Mononuclear cell (primary cell): ENCODE results near the gene SS18L1. TPM values are rescaled to one million over a fixed set of nuclear protein-coding genes. Genes with fewer than 3 reads are reported as not detected.

Source experiments
- H3K27me3 ChIP-seq: 2 replicates; pipeline ENCODE4 v1.6.0; 2011; ENCODE audit warnings: low read length, control low read depth; ENCODE audit not compliant: insufficient read depth
- H3K4me1 ChIP-seq: 2 replicates; pipeline ENCODE4 v1.5.1; 2011; ENCODE audit warnings: mild to moderate bottlenecking, low read length, control low read depth; ENCODE audit not compliant: insufficient read depth
- H3K4me3 ChIP-seq: 2 replicates; pipeline ENCODE4 v1.5.1; 2011; ENCODE audit warnings: mild to moderate bottlenecking, low read length, moderate library complexity
- H3K9me3 ChIP-seq: 2 replicates; pipeline ENCODE4 v1.5.1; 2011; ENCODE audit warnings: low read depth, mild to moderate bottlenecking, control low read depth, low read length
- total RNA-seq: library from RNA; depleted of rRNA; stranded (reverse); fragments of >200 nt; gene quantifications from one replicate; pipeline ENCODE4 v1.2.3, GENCODE V29; 2012

The SS18L1 gene
- total RNA-seq, 1 donor = 6.3 TPM

GRCh38 chr20:62155428-62156253 lies 12.1 kb downstream of the SS18L1 start:
- Histone ChIP-seq H3K27me3 (no peaks in the 10 kb centered on the region), H3K4me3 (no peak overlapping the region), H3K4me1 (peaks cover 4% of the 10 kb centered on the region), H3K9me3 (no peaks in the 10 kb centered on the region)

- no peaks in the 10 kb centered on the region for H3K9me3 ChIP-seq
- no peak overlapping the region for H3K4me3 ChIP-seq
- H3K4me1 ChIP-seq = peaks cover 4% of the 10 kb centered on the region
- no peaks in the 10 kb centered on the region for H3K27me3 ChIP-seq
These were observed 12.6 kb downstream of the SS18L1 start for GRCh38 chr20:62156254-62156556.

GRCh38 chr20:62156592-62157386 lies 13.2 kb downstream of the SS18L1 start:
- H3K27me3 ChIP-seq = no peaks in the 10 kb centered on the region
- no peak overlapping the region for H3K4me3 ChIP-seq
- peaks cover 4% of the 10 kb centered on the region for H3K4me1 ChIP-seq
- H3K9me3 ChIP-seq = no peaks in the 10 kb centered on the region

- Histone ChIP-seq H3K9me3 (no peaks in the 10 kb centered on the region), H3K4me3 (no peak overlapping the region), H3K4me1 (peaks cover 4% of the 10 kb centered on the region), H3K27me3 (no peaks in the 10 kb centered on the region)
These were observed 14.0 kb downstream of the SS18L1 start for GRCh38 chr20:62157387-62158087.

GRCh38 chr20:62158088-62158400 lies 14.5 kb downstream of the SS18L1 start:
- Histone ChIP-seq H3K27me3 (no peaks in the 10 kb centered on the region), H3K4me3 (no peak overlapping the region), H3K4me1 (peaks cover 4% of the 10 kb centered on the region)

GRCh38 chr20:62158541-62158940 lies 15.0 kb downstream of the SS18L1 start:
- no peak overlapping the region for H3K4me3 ChIP-seq
- no peaks in the 10 kb centered on the region for H3K9me3 ChIP-seq
- peaks cover 4% of the 10 kb centered on the region for H3K4me1 ChIP-seq
- H3K27me3 ChIP-seq = no peaks in the 10 kb centered on the region

More at GRCh38 chr20:62158088-62158400, 14.5 kb downstream of the SS18L1 start:
- H3K9me3 ChIP-seq = no peaks in the 10 kb centered on the region

- no peaks in the 10 kb centered on the region for H3K9me3 ChIP-seq
- no peak overlapping the region for H3K4me3 ChIP-seq
- H3K4me1 ChIP-seq = peaks cover 4% of the 10 kb centered on the region
- H3K27me3 ChIP-seq = no peaks in the 10 kb centered on the region
These were observed 15.5 kb downstream of the SS18L1 start for GRCh38 chr20:62159052-62159451.

- H3K27me3 ChIP-seq = no peaks in the 10 kb centered on the region
- H3K4me3 ChIP-seq = no peak overlapping the region
- peaks cover 4% of the 10 kb centered on the region for H3K4me1 ChIP-seq
- H3K9me3 ChIP-seq = no peaks in the 10 kb centered on the region
These were observed 16.3 kb downstream of the SS18L1 start for GRCh38 chr20:62159839-62160238.

- no peak overlapping the region for H3K4me3 ChIP-seq
- no peaks in the 10 kb centered on the region for H3K27me3 ChIP-seq
- H3K9me3 ChIP-seq = no peaks in the 10 kb centered on the region
- H3K4me1 ChIP-seq = peaks cover 4% of the 10 kb centered on the region
These were observed 16.7 kb downstream of the SS18L1 start for GRCh38 chr20:62160253-62160652.

- H3K4me1 ChIP-seq = peaks cover 4% of the 10 kb centered on the region
- H3K9me3 ChIP-seq = no peaks in the 10 kb centered on the region
- H3K4me3 ChIP-seq = no peak overlapping the region
- no peaks in the 10 kb centered on the region for H3K27me3 ChIP-seq
These were observed 17.3 kb downstream of the SS18L1 start for GRCh38 chr20:62160876-62161275.

- no peaks in the 10 kb centered on the region for H3K27me3 ChIP-seq
- no peak overlapping the region for H3K4me3 ChIP-seq
- peaks cover 4% of the 10 kb centered on the region for H3K4me1 ChIP-seq
- no peaks in the 10 kb centered on the region for H3K9me3 ChIP-seq
These were observed 17.8 kb downstream of the SS18L1 start for GRCh38 chr20:62161347-62161746.

GRCh38 chr20:62162765-62163484 lies 19.4 kb downstream of the SS18L1 start:
- Histone ChIP-seq H3K4me3 (no peak overlapping the region), H3K9me3 (no peaks in the 10 kb centered on the region), H3K27me3 (no peaks in the 10 kb centered on the region), H3K4me1 (no peaks in the 10 kb centered on the region)

GRCh38 chr20:62163485-62163865 lies 19.9 kb downstream of the SS18L1 start:
- Histone ChIP-seq H3K4me3 (no peak overlapping the region), H3K9me3 (no peaks in the 10 kb centered on the region), H3K27me3 (no peaks in the 10 kb centered on the region), H3K4me1 (no peaks in the 10 kb centered on the region)

- no peaks in the 10 kb centered on the region for H3K4me1 ChIP-seq
- H3K4me3 ChIP-seq = no peak overlapping the region
- H3K27me3 ChIP-seq = no peaks in the 10 kb centered on the region
- no peaks in the 10 kb centered on the region for H3K9me3 ChIP-seq
These were observed 20.6 kb downstream of the SS18L1 start for GRCh38 chr20:62163986-62164762.
